Measurements from ENCODE around the gene FNDC3B.
"Not testable (repeated sequence)": the region's sequence is repeated elsewhere in the genome, so short reads cannot be mapped to it uniquely, and the experiment has no call there.

The FNDC3B gene

DNA sequence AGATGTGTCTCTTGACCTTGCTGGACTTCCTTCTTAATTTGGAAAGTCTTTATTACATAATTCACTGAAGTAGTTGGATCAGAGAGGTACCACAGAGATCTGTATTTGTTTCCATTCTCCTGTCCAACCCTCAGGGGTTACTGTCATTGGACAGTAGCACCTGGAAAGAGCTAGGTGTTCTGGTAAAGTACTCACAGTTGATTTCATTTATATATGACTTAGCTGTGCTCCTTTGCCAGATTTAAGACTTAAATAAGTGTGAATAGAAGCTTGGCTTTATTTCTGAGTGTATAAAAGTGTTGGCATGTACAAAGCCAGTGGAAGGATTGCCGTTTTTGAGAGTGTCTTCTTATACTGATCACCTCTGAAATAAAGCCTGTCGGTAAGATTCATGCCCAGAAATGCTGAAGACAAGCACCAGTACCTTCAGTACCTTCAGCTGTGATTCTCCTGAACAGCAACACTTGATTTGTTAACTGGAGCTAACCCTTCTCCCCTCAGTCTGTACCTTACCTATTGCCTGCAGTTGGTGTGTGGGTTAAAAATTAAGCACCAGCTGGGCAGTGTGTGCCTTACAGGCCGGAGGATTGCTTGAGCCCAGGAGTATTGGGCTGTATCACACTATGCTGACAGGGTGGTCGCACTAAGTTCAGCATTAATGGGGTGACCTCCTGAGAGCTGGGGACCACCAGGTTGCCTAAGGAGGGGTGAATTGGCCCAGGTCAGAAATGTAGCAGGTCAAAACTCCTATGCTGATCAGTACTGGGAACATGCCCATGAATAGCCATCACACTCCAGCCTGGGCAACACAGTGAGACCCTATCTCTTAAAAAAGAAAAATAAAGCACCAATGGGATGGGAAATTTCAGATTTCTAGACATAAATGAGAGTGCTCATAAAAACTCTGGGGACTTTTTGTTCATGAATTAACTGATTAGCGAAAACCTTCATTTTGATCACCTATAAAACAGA, 197.7 kb downstream of the FNDC3B start:
- Mint-ChIP-seq H3K27me3 (no peaks in the 10 kb centered on the region), H3K4me3 (no peak overlapping the region), H3K9me3 (peaks cover 17% of the 10 kb centered on the region), H3K27ac (no peak overlapping the region), H3K4me1 (ENCODE audit: low read depth) (no peaks in the 10 kb centered on the region), H3K36me3 (ENCODE audit: low read depth) (peaks cover 26% of the 10 kb centered on the region)
- no peak for DNase-seq

DNA sequence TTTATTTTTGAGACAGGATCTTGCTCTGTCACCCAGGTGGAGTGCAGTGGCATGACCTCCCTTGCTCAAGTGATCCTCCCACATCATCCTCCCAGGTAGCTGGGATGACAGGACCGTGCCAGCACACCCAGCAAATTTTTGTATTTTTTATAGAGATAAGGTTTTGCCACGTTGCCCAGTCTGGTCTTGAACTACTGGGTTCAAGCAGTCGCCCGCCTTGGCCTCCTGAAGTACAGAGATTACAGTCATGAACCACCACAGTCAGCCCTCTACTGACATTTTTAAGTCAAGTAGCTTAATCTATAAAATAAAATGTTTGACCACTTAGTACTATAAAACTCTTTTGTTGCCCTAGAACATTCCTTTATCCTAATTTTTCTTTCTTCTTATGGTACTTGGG, 198.8 kb downstream of the FNDC3B start:
- Mint-ChIP-seq H3K27ac (no peak overlapping the region), H3K36me3 (ENCODE audit: low read depth) (peaks cover 35% of the 10 kb centered on the region), H3K4me3 (no peak overlapping the region), H3K4me1 (ENCODE audit: low read depth) (peaks cover 6% of the 10 kb centered on the region), H3K9me3 (peaks cover 23% of the 10 kb centered on the region), H3K27me3 (no peaks in the 10 kb centered on the region)
- DNase-seq, result no peak

DNA sequence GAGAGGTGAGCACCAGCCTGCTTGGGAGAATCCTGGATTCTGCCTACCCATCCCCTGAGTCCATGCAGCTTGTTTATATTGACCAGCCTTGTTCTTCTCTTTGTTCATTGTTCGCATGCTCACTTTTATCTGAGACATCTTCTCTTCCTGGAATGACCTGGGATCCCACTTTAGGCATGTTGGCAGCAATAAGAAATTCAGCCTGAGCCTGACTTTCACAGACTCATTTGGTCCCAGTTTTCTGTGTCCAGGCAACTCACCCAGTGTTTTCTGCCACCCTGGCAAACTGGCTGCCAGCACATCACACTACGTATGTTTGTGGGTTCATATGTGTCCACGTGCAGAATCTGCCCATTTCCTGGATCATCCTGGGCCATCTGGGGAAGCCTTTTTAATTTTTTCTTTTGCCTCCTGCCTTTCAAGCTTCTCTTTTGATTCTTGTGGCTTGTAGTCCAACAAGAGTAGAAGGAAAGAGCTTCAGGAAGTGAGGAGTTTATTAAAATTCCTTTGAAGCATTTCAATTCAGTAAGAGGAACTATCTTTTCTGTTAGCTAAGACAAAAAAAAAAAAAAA, 199.9 kb downstream of the FNDC3B start:
- Mint-ChIP-seq H3K9me3 (peaks cover 24% of the 10 kb centered on the region), H3K27me3 (no peaks in the 10 kb centered on the region), H3K27ac (no peak overlapping the region), H3K4me1 (ENCODE audit: low read depth) (peaks cover 17% of the 10 kb centered on the region), H3K4me3 (no peak overlapping the region), H3K36me3 (ENCODE audit: low read depth) (peaks cover 38% of the 10 kb centered on the region)
- no peak for DNase-seq

DNA sequence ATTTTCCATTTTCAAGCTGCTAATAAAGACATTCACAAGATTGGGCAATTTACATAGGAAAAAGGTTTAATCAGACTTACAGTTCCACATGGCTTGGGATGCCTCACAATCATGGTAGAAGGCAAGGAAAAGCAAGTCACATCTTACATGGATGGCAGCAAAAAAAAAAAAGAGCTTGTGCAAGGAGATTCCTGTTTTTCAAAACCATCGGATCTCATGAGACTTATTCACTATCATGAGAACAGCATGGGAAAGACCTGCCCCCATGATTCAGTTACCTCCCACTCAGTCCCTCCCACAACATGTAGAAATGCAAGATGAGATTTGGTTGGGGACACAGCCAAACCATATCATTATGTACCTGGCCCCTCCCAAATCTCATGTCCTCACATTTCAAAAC, 202.0 kb downstream of the FNDC3B start:
- H3K4me3 Mint-ChIP-seq, result no peak overlapping the region
- peaks cover 38% of the 10 kb centered on the region for H3K36me3 Mint-ChIP-seq (ENCODE audit: low read depth)
- H3K27me3 Mint-ChIP-seq, result no peaks in the 10 kb centered on the region
- no peak for DNase-seq
- H3K27ac Mint-ChIP-seq, result no peak overlapping the region
- peaks cover 17% of the 10 kb centered on the region for H3K4me1 Mint-ChIP-seq (ENCODE audit: low read depth)
- H3K9me3 Mint-ChIP-seq, result peaks cover 24% of the 10 kb centered on the region

DNA sequence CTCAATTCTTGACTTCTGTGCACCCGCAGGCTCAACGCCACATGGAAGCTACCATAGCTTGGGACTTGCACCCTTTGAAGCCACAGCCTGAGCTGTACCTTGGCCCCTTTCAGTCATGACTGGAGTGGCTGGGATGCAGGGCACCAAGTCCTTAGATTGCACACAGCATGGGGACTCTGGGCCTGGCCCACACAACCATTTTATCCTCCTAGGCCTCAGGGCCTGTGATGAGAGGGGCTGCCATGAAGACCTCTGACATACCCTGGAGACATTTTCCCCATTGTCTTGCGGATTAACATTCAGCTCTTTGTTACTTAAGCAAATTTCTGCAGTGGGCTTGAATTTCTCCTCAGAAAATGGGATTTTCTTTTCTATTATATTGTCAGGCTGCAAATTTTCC, 203.1 kb downstream of the FNDC3B start:
- H3K27ac Mint-ChIP-seq, DNase-seq, H3K27me3 Mint-ChIP-seq, H3K4me3 Mint-ChIP-seq: not testable (repeated sequence)
- H3K4me1 Mint-ChIP-seq (ENCODE audit: low read depth), result peaks cover 21% of the 10 kb centered on the region
- H3K36me3 Mint-ChIP-seq (ENCODE audit: low read depth), result peaks cover 43% of the 10 kb centered on the region
- peaks cover 24% of the 10 kb centered on the region for H3K9me3 Mint-ChIP-seq

DNA sequence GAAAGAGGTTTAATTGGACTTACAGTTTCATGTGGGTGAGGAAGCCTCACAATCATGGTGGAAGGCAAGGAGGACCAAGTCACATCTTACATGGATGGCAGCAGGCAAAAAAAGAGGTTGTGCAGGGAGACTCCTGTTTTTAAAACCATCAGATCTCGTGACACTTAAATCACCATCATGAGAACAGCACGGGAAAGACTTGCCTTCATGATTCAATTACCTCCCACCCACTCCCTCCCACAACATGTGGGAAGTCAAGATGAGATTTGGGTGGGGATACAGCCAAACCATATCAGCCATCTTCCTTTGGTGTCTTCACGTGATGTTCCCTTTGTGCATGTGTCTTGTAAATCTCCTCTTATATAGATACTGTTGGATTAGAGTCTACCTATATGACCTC, 204.0 kb downstream of the FNDC3B start:
- H3K27me3 Mint-ChIP-seq, DNase-seq, H3K4me3 Mint-ChIP-seq, H3K27ac Mint-ChIP-seq: not testable (repeated sequence)
- H3K36me3 Mint-ChIP-seq (ENCODE audit: low read depth), result peaks cover 49% of the 10 kb centered on the region
- H3K9me3 Mint-ChIP-seq, result peaks cover 24% of the 10 kb centered on the region
- H3K4me1 Mint-ChIP-seq (ENCODE audit: low read depth), result peaks cover 28% of the 10 kb centered on the region

DNA sequence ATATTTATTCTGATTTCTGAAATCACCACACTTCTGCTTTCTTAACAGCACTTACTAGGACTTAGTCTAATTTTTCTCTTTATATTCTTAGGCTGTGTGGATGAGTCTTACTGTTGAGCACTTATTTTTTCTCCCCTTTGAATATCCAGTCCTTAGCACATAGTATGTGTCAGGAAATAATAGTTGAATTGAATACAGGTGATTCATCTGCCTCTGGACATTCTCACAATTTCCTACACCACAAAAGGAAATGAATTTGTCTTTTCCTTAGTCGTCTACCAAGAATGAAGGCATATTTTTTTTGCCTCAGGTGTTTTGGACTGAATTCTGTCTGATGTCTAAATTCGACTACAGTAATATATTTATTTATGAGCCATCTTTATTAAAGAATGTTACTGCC, 204.6 kb downstream of the FNDC3B start:
- no peak overlapping the region for H3K4me3 Mint-ChIP-seq
- peaks cover 24% of the 10 kb centered on the region for H3K9me3 Mint-ChIP-seq
- peaks cover 49% of the 10 kb centered on the region for H3K36me3 Mint-ChIP-seq (ENCODE audit: low read depth)
- no peak overlapping the region for H3K27ac Mint-ChIP-seq
- no peaks in the 10 kb centered on the region for H3K27me3 Mint-ChIP-seq
- H3K4me1 Mint-ChIP-seq (ENCODE audit: low read depth), result peaks cover 29% of the 10 kb centered on the region
- no peak for DNase-seq

DNA sequence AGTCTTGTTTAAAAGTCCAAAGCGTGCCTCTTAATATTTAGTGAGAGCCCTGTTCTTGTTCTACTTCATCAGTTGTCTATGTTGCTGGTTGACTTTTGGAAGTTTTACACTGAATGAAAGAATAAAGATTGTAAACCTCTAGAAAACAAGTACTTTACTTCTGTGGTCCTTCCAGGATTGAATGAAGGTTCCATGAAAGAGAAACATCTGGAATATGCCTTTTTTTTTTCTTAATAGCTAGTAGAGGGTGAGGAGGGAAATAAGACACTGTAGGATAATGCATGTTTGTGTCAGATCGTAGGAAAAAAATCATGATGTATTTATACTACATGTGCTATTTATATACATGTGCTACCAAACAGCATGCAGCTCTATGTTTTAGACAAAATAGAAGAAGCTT, 205.9 kb downstream of the FNDC3B start:
- Mint-ChIP-seq H3K4me1 (ENCODE audit: low read depth) (peaks cover 30% of the 10 kb centered on the region), H3K27ac (no peak overlapping the region), H3K4me3 (no peak overlapping the region), H3K9me3 (peaks cover 24% of the 10 kb centered on the region), H3K36me3 (ENCODE audit: low read depth) (peaks cover 46% of the 10 kb centered on the region), H3K27me3 (no peaks in the 10 kb centered on the region)
- DNase-seq, result no peak

DNA sequence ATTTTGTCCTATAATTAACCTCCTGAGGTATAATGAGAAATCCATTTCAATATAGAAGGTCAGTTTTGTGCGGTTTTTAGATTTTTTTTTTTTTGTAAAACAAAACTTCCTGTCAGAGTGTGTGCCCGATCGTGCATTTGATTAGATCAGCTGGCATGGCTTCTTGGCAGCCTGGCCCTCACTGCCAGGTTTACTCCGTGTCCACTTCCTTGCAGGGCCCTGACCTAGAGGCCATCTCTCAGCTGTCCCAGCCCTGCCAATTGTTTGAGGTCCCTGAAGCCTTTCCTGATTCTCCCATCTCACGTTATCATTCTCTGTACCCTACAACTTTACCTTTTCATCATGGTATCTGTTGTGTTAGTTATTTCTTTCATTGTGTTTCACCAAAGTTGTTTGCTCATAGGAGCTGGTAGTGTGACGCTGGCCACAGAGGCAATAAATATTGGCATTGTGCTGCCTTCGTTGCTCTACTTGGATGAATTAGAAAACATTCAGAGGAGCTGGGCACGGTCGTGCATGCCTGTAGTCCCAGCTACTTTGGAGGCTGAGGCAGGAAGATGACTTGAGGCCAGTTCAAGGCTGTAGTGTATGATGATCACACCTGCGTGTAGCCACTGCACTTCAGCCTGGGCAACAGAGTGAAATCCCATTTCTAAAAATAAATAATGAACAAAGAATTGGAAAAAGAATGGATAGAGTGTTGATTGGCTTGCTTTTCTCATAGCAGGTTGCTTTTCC, 206.9 kb downstream of the FNDC3B start:
- no peak overlapping the region for H3K4me3 Mint-ChIP-seq
- no peak for DNase-seq
- H3K9me3 Mint-ChIP-seq, result peaks cover 15% of the 10 kb centered on the region
- H3K27me3 Mint-ChIP-seq, result no peaks in the 10 kb centered on the region
- no peak overlapping the region for H3K27ac Mint-ChIP-seq
- H3K36me3 Mint-ChIP-seq (ENCODE audit: low read depth), result peaks cover 39% of the 10 kb centered on the region
- H3K4me1 Mint-ChIP-seq (ENCODE audit: low read depth), result peaks cover 30% of the 10 kb centered on the region

DNA sequence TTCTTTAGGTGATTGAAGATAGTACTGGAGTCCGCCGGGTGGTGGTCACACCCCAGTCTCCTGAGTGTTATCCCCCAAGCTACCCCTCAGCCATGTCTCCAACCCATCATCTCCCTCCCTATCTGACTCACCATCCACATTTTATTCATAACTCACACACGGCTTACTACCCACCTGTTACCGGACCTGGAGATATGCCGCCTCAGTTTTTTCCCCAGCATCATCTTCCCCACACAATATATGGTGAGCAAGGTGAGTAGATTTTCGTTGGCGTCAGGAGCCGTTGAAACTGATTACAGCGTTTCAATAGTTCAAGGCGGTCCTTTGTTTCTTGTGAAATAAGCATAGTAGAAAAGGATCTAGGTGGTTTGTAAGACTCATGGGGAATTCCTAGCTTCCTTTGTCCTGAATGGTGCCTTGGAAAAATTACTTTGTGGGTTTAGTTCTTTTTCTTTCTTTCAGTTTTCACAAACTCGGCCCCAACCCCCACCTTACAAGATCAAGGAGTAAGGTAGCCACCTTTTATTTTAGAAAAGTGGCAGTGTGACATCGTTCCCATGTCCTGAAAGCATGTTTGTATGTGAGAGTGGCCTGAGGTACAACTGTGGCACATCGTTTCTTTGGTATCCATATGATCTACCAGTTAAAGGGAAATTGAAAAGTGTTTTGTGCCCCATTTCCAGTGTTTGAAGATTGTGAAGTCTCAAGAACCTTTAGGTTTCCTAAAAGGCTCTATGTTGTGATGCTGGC, 208.3 kb downstream of the FNDC3B start:
- Mint-ChIP-seq H3K4me3 (no peak overlapping the region), H3K27me3 (no peaks in the 10 kb centered on the region), H3K9me3 (peaks cover 6% of the 10 kb centered on the region), H3K27ac (no peak overlapping the region), H3K36me3 (ENCODE audit: low read depth) (peaks cover 38% of the 10 kb centered on the region), H3K4me1 (ENCODE audit: low read depth) (peaks cover 30% of the 10 kb centered on the region)
- DNase-seq, result no peak

DNA sequence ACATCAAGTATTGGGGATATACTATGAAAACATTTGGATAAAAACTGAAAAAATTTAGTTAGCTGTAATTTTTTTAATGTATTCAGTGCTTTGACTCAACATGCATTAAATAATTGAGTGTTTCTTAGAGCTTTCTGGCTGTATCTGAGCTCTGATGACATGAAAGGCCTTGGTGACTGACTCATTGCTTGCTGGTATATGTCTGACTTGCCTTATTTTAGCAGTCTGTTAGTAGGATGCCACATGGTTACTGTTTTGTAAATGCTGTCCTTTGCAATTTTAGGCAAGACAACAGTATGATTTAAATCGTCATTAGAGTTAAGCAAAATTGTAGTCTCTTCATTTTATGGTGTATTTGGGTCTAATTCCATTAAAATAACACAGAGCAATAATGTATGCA, 209.7 kb downstream of the FNDC3B start:
- no peak for DNase-seq
- H3K4me1 Mint-ChIP-seq (ENCODE audit: low read depth), result peaks cover 16% of the 10 kb centered on the region
- H3K36me3 Mint-ChIP-seq (ENCODE audit: low read depth), result peaks cover 39% of the 10 kb centered on the region
- H3K4me3 Mint-ChIP-seq, result no peak overlapping the region
- no peaks in the 10 kb centered on the region for H3K9me3 Mint-ChIP-seq
- no peaks in the 10 kb centered on the region for H3K27me3 Mint-ChIP-seq
- no peak overlapping the region for H3K27ac Mint-ChIP-seq

DNA sequence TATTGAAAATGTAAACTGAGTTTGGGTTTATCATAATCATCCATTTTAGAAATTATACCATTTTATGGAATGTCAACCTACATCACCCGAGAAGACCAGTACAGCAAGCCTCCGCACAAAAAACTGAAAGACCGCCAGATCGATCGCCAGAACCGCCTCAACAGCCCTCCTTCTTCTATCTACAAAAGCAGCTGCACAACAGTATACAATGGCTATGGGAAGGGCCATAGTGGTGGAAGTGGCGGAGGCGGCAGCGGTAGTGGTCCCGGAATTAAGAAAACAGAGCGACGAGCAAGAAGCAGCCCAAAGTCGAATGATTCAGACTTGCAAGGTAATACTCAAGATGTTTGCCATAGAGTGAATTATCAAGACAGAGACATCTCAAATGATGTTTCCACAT, 211.8 kb downstream of the FNDC3B start:
- Mint-ChIP-seq H3K27ac (no peak overlapping the region), H3K4me3 (no peak overlapping the region), H3K36me3 (ENCODE audit: low read depth) (peaks cover 47% of the 10 kb centered on the region), H3K27me3 (no peaks in the 10 kb centered on the region), H3K9me3 (no peaks in the 10 kb centered on the region), H3K4me1 (ENCODE audit: low read depth) (peaks cover 13% of the 10 kb centered on the region)
- DNase-seq, result no peak

DNA sequence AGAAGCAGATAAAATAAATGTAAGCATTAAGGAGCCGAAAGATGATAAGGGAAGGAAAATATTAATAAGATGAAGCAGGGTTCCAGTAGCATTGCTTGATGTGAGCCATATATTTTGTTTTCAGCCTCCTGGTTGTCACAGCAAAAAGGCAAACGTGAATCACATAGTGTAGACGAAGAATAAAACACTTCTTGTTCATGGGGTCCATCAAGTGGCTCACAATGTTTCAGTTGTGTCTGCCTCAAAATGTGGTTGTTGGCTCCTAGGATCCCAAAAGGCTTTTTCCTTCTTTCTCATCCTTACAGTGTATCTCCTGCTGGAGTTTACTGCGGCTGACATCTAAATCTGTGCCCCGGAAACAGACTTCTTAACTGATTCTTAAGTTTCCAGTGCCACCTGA, 213.8 kb downstream of the FNDC3B start:
- Mint-ChIP-seq H3K27me3 (no peaks in the 10 kb centered on the region), H3K4me1 (ENCODE audit: low read depth) (peaks cover 2% of the 10 kb centered on the region), H3K4me3 (no peak overlapping the region), H3K9me3 (no peaks in the 10 kb centered on the region), H3K36me3 (ENCODE audit: low read depth) (peaks cover 53% of the 10 kb centered on the region), H3K27ac (no peak overlapping the region)
- no peak for DNase-seq

DNA sequence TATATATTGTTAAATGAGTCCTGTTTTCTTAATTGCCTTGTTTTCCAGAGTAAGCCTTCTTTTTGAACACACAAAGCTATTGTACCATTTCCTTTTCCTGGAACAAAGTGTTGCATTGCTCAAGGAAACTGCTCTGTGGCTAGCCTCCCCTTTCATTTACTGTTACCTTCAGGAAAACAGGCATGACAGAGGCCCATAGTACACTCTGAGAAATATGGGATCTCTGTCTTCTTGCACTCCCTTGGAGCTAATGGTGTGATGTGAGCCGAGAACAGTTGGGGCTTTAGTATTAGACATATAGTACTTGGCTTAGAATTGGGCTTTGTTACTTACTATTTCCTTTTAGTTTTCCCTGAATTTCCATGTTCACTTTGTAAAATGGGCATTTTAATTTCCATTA, 215.2 kb downstream of the FNDC3B start:
- Mint-ChIP-seq H3K27me3 (no peaks in the 10 kb centered on the region), H3K27ac (no peak overlapping the region), H3K36me3 (ENCODE audit: low read depth) (peaks cover 56% of the 10 kb centered on the region), H3K9me3 (no peaks in the 10 kb centered on the region), H3K4me1 (ENCODE audit: low read depth) (no peaks in the 10 kb centered on the region), H3K4me3 (no peak overlapping the region)
- no peak for DNase-seq
